HG03097 (cell line): ENCODE results near the gene RASD1.
"Not testable (repeated sequence)": the region's sequence is repeated elsewhere in the genome, so short reads cannot be mapped to it uniquely, and the experiment has no call there.

ENCODE experiments used
- ATAC-seq: cut with Tn5 transposase; IDR thresholded peaks from one replicate; pipeline ENCODE4 v1.9.1; 2021; ENCODE audit not compliant: unreplicated experiment, low FRiP score

Gene RASD1

DNA sequence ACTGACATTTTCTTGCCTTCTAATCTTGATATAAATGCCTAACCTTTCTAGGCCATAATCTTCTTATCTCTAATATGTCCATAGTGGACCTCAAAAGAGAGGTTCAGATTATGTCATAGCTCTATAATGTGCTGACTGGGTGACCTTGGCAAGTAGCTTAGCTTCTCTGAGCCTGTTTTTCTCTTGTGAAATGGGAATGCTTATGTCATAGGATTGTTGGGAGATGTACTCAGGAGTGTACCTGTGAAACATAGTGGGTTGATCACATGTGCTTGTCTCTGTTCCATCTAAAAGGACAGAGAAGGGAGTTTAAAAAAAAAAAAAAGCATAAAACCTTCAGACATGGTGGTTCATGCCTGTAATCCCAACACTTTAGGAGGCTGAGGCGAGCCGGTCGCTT lies 17.0 kb downstream of the RASD1 start:
- ATAC-seq = no peak

DNA sequence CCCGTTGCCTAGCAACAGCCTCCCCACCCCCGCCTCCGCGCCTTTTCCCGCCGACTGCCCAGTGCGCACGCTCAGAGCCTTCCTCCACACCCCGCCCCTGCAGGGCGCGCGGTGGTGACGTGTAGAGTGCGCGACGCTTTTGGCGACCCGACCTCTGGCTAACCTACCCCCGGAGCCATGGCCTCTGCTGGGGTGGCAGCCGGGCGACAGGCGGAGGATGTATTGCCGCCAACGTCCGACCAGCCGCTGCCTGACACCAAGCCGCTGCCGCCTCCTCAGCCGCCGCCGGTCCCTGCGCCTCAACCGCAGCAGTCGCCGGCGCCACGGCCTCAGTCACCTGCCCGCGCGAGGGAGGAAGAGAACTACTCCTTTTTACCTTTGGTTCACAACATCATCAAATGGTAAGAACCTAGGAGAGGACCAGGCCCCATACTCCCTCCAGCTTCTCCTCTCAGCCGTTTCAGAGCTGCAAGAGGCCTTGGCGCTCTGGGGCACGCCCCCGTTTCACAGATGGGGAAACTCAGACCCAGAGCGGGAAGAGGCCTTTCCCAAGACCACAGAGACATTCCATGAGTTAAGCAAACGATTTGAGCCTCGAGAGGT lies 19.2 kb downstream of the RASD1 start, which contains the start of gene MED9:
TSS of gene MED9 (plus strand) at position 136 of the 603 bp plus-strand sequence. CDS start at position 178, 42 bp downstream.
- no peak for ATAC-seq

- ATAC-seq = no peak
Observed at GRCh38 chr17:17474341-17474740, 21.9 kb downstream of the RASD1 start.

DNA sequence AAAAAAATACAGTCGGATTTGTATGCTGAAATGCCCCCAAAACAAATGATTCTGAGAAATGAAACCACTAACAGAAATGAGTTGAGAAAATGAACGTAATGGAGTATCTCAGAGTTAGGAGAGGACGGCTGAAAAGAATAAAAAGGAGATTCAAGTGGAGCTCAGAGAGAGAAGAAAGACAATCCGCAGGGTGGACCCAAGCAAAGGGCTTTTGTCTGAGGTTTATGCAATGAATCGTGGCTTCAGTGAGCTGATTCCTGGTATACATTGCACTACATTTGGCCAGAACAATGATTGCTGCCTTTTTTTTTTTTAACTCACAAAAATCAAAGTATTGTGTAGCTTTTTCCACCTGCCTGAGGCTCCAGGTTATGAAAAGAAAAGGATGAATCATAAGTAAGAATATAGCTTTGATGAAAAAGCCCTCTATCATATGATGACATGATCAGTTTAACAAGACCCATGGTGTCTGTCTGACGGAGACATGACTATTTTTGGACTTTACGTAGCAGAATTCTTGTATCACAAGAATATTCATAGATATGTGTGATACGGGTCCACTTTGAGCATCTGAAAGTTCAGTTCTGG lies 23.8 kb downstream of the RASD1 start:
- no peak for ATAC-seq

DNA sequence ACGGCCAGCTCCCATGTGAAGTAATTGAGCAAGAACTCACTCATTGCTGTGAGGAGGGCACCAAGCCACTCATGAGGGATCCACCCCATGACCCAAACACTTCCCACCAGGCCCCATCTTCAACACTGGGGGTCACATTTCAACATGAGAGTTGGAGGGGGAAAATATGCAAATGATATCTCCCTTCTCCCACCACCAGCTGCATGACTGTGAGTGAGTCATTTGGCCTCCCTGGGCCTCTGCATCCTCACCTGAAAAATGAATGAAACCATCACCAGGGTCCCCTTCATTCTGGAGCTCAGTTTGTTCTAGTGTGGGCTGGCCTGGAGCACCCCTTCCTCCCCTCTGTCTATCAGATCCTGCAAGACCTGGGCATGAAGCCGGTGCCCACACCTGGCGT lies 26.2 kb downstream of the RASD1 start:
- no peak for ATAC-seq

- no peak for ATAC-seq
Observed at GRCh38 chr17:17469358-17469757, 26.8 kb downstream of the RASD1 start.

DNA sequence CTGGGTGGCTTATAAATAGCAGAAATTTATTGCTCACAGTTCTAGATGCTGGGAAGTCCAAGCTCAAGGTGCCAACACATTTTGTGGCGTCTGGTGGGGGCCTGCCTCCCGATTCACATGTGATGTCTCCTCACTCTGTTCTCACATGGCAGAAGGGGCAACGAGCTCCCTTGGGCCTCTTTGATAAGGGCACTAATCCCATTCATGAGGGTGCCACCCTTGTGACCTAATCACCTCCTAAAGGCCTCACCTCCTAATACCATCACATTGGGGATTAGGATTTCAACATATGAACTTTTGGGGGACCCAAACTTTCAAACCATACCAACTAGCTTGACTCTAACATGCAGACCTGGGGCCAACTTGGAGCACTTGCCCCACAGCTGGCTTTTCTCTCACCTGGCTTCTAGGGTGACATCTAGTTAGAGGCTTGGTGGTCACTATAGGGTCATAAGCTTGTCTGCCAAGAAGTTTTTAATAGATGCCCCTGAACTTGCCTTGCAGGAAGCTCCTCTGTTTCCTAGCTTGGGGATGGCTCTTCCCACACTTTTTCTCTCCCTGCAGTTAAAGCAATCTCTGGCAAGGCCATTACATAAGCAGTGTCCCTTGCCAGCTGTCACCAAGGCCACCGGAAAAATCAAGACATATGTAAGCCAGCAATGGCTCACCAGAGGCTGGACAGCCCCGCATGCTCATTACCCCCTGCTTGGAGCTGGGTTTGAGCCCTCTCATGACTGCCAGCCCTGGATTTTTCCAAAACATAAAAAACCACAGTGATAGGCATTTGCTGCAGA lies 27.8 kb downstream of the RASD1 start:
- ATAC-seq = no peak

- no peak for ATAC-seq
Observed at GRCh38 chr17:17467720-17468119, 28.5 kb downstream of the RASD1 start.

DNA sequence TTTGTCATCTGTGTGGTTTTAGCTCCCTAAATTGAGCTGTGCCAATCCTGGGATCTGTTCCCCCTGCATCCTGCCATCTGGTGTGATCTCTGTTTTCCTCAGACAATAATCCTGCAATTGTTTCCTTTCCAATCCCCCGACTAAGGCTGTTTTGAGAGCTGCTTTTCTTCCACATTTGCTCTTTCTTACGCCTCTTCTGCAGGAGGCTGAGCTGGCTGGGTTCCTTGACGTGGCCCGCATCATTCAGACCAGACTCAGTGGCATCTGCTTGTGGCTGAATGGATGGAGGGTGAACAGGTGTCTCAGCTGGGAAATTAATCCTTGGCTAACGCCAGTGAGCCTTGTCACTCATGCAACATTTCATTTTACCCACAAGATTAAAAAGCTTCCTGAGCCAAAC lies 29.2 kb downstream of the RASD1 start:
- no peak for ATAC-seq

- ATAC-seq = no peak
Observed at GRCh38 chr17:17466511-17466910, 29.7 kb downstream of the RASD1 start.

DNA sequence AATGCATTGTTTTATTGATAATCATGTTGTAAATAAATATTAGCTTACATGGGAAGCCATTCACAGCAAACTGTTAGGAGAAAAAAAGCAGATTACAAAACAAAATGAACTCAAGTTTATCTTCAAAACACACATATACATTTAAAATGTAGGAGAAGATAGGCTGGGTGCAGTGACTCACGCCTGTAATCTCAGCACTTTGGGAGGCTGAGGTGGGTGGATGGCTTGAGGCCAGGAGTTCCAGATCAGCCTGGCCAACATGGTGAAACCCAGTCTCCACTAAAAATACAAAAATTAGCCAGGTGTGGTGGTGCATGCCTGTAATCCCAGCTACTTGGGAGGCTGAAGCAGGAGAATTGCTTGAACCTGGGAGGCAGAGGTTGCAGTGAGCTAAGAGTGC lies 30.3 kb downstream of the RASD1 start:
- not testable (repeated sequence) for ATAC-seq

GRCh38 chr17:17463821-17464220 lies 32.4 kb downstream of the RASD1 start:
- ATAC-seq = no peak

- ATAC-seq = no peak
Observed at GRCh38 chr17:17462048-17462824, 34.0 kb downstream of the RASD1 start.

GRCh38 chr17:17460038-17460437 lies 36.2 kb downstream of the RASD1 start:
- no peak for ATAC-seq

DNA sequence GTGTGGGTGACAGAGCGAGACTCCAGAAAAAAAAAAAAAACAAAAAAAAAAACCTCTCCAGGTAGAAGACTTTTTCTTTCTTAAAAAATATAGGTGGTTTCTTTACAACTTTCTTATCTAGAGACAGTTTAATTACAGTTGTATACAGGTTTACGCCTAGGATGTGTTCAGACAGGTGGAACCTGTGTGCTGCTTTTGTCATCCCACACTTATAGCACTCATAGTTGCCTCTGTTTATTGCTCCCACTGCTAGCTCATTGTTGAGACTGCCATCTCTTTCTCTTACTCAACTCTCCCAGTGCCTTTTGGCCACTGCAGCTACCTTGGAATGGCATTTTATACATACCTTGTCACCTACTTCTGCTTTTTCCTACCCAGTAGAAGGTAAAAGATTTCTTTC lies 38.5 kb downstream of the RASD1 start:
- no peak for ATAC-seq

- no peak for ATAC-seq
Observed at GRCh38 chr17:17456251-17456650, 39.9 kb downstream of the RASD1 start.

GRCh38 chr17:17455173-17455572 lies 41.0 kb downstream of the RASD1 start:
- ATAC-seq = no peak

GRCh38 chr17:17454700-17455099 lies 41.5 kb downstream of the RASD1 start:
- ATAC-seq = not testable (repeated sequence)

GRCh38 chr17:17454276-17454675 lies 41.9 kb downstream of the RASD1 start:
- ATAC-seq = no peak

DNA sequence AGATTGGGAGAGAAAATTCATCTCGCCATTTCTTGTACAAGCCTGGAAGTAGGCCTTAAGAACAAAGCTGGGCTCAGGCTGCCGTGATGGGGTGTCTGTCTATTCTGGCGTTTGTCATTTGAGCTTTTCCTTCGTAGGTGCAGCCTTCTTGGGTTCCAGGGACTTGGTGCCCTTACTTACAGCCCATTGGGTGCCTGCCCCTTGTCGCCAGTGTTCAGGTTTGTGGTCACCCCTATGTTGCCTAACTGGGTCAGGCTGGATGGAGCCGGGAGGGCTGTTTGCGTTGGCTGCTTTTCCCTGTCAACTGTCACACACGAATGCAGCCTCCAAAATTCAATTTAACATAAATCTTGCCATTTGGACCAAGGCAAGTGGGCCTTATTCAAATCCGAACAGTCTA lies 43.1 kb downstream of the RASD1 start:
- ATAC-seq = no peak

DNA sequence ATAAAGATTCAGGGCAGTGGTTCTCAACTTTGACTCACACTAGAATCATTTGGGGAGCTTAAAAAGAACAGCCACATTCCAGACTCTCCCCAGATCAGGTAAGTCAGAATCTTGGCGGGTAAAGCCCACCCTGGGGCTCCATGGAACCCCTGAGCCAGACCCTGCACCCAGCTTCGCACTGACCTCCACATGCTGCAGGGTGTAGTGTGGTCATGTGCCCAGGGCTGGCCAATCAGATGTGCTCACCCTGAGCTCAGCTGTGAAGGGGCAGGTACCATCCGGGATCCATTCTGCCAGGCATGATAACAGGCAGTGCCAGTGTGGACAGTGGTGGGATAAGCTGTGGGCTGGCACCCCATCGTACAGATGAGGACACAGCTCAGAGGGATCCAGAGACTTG lies 47.5 kb downstream of the RASD1 start:
- ATAC-seq = no peak
